HG03108 (cell line): ENCODE results near the gene PDE11A.

Experiments used
- ATAC-seq: cut with Tn5 transposase; IDR thresholded peaks from one replicate; pipeline ENCODE4 v1.9.1; 2021; ENCODE audit warnings: moderate library complexity; ENCODE audit not compliant: unreplicated experiment

PDE11A gene

DNA sequence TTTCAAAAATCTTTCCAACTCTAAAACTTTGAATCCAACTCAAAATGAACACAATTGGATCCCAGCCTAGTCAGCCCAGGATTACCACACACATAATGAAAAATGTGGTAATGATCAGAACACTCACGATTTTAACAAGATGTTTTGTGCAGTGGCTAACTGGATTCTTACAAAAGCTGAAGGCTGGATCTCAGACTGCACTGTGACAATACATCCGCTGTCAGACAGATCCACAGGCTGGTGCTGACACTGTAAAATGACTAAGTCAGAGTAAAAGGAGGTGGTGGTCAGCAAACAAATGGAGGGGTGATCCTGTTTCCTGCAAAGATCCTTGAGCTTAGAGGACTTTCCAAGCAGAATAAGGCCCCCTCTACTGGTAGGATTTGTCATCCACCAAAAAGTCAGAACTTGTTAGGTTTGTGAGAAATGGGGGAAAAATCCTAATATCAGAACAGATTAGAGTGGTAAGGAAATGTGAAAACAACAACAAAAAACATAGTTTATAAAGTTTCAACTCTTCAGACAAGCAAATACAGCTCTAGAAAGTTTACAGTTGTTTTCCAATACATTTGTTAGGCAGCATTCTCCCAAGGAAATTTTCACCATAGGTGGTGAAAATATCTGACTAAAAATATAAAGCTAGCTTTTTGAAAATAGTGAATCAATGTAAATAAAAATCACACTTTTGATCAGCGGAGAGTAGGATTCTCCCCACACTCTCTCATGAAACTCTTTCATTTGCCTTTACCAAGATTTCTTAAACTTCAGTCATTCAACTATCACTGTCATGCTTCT, 468.1 kb downstream of the PDE11A start:
- no peak for ATAC-seq

DNA sequence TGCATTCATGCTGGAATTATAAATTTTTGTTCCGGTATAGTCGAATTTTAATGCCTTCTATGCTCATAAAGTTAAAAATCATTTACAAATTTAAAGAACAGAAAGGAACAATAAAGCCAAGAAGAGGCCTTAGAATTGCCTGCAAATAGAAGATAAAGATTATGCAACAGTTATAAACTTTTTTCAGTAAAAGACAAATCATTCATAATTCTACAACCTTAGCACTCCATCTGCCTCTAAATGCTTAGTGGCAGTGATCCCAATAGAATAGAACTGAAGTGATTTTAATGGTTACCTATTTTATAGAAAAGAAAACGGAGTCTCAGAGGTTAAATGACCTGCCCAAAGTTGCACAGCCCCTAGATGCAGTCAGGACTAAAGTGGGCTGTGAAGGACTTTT, 468.8 kb downstream of the PDE11A start:
- ATAC-seq = no peak

DNA sequence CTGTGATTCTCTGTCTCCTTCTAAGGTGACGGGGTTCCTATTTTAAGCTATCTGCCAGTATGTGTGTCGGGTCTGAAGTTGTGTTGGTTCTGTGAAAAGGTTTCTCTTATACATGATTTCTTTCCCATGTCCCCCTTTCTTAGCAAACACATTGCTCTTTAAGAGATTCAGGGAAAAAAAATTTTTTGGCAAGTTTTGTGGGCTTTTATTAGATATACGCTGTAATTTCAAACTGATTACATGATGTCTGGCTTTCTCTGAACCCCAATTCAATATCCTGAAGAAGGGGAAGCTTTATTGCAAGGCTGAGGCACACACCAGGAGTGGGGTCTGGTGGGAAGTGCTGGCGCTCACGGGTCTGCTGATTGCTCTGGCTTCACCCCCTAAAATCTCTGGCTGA, 469.4 kb downstream of the PDE11A start:
- ATAC-seq = no peak

DNA sequence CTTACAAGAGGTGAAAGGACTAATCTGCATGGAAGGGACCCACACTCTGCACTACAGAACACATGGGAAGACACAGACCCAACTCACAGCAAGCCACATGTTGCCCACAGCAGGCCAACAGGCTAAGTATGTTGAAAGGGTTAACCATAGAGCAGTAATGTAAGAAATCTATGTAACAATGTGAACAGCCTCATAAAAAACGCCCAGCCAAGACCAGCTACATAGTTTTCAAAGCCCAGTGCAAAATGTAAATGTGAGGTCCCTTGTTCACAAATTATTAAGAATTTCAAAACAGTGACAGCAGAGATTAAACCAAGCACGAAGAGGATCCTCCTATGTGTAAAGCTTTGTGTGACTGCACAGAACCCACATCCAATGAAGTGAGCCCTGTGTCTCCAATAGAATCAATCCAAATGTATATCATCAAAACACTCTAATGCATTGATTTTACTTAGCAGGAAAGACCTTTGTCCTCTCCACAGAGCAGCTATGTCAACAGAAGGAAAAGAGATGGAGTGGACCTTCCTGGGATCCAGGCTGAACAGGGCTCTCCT, 469.9 kb downstream of the PDE11A start:
- ATAC-seq = no peak

DNA sequence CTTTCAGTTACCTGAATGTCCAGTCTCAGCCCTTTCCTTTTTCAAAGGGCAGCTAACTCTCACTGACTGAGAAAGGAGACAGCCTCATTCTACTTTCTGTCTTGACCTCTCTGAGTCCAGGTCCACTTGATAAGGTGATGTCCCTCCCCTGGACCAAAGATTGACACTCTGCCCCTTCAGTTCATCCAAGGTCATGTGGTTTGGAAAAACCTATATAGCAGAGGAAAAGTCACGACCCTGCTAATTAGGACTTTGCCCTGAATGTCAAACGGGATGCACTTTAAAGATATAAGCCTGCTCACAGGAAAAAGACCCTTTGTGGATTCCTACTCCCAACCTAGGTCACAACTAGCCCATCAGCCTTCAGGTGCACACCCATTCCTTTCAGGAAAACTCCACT, 471.7 kb downstream of the PDE11A start:
- ATAC-seq = no peak

DNA sequence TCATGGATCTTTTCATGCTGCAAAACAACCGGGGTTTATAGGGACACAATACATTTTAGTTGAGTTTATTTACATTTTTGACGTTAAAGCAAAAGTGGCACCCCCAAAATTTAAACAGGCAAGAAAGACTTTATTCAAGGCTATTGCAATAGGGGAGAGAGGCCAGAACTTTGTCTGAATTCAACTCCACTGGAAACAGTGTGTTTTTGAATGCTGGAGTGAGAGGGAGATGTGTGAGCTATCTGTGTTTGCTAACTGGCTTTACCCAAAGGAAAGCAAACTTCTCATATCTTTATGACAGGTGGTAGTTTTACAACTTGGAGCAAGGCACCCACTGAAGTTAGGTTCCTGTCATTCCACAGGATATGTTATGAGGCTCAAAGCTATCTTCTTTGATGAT, 472.6 kb downstream of the PDE11A start:
- no peak for ATAC-seq

DNA sequence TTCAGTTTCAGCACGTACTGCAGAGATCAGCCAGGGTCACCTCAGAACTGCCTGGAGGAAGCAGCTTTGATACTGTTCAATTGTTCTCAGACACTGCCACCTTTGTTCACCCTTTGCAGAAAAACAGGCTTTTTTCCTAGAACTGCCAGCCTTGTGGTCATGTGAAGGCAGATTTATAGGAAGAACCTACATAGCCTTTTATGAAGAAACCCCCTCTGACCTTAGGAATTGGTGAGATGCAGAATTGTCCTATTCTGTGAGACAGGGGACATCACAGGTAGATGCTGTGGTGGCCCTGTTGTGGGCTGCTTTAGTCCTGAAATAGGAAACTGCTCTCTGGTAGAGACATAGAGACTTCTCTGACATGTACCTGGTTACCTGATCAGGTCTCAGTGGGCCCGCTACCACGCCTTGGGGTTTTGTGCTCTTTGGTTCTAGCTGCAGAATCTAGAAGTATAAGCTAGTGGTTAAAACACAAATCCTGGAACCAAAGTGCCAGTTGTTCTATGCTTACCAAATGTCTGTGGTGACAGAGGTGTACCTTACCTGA, 473.4 kb downstream of the PDE11A start:
- ATAC-seq = no peak

DNA sequence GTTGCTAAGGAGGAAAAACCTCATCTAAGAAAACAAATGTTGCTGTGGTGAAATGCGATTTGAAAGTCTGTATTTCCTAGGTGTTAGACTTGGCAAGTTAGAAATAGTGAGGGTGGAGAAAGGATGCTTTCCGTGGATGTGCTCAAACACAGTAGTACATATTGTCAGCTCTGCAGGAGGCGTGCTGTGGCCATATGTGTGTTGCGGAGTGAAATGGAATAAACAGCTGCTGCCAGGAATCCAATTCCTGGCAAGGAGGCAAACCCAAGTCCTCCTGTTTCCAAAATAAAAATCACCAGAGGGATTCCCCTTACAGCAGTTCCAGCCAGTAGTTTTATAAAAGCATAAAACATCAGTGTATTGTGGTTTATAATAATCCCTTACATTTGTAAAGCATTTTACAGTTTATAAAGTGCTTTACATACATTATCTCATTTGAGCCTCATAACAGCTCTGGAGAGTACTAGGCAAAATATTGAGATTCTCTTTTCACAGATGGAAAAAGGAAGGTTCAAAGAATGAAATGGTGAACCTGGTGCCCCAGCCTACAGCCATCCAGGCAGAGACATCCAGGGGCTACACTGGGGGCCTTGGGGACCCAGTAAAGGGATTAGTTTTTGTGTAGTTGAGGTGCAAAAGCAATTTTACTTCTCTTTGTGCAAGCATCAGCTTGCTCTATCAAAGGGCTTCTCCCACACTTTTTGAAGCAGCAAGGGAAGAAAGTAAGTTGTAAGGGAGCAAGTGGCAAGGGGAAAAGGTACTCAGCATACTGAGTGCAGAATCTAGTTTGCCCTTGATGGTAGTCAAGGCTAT, 474.0 kb downstream of the PDE11A start:
- ATAC-seq = no peak

DNA sequence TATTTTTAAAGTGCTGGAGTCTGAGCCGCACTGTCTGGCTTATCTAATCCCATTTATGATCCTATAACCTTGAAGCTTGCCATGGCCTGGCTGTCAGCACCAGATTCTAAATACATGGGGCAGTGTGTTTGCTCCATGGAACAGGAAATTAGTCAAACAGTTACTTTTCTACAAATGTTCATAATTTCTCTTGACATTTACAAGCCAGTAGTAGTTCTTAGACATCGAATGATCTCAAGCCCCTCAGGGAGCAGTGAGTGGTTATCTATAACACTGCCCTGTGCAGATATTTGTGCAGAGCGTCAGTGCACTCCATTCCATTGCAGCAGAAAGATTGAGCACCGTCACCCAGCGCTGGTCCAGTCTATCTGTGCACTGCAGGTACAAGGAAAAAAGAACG, 474.8 kb downstream of the PDE11A start:
- no peak for ATAC-seq

DNA sequence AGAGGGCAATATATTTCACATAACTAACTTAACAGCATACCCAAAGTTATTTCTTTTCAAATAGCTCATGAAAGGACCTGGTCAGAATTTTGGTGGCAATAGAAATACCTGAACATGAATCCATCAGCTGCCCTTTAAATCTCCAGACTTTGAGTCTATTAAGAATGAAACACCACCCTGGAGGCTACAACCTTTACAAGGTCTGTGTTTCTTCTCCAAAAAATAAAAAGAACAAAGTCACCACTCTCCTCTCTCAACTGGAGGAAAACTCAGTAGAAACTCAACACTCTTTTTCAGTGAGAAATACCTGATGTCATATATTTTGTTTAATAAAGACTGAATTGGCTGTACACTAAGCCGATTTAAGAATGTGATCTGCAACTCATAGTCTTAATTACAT, 475.7 kb downstream of the PDE11A start:
- ATAC-seq = no peak

DNA sequence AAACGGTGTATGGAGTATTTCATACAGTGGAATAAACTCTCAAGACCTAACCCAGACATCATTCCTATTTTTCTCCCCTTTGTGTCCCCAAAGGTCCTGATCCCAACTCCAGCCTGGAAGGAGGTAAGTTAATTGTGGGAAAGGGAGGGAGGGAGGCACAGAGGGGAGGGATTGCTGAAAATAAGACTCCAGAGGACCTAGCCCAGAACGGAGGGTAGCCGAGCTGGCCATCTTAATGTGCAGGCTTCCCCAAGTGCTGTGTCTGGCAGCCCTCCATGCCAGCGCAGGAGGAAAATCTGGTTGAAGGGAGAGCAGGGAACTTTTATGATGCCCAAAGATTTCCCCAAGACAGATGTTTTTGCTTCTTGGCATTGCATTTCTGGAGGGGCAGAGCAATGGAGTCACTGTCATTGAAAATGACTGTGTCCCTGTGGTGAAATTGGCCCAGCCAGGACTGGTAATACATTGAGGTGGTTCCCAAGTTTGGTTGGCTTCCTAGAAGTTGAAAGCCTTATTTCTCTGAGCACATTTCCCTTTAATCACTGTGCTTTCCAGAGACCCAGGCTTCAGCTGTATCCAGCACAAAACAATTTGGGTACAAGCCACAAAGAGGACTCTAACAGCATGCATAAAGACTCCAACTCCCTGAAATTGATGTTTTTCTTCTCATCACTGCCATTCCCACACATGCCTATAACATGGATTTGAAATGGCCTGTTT, 477.3 kb downstream of the PDE11A start:
- no peak for ATAC-seq

DNA sequence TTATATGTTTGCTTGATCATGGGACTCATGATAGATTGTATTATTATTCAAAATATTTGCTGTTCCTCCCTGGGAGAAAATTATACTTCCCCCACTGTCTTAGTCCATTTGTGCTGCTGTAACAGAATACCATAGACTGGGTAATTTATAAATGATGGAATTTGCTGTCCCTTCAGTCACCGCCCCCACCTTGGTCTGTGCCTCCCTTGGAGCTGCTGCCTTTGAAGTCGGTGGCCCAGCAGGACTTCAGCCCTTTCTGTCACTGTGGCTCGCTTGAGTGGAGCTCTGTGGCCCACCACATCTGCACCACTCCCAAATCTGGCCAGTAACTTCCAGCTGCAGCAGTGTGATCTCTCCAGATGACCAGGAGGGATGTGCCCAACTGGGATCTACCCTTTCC, 479.2 kb downstream of the PDE11A start:
- ATAC-seq = no peak

DNA sequence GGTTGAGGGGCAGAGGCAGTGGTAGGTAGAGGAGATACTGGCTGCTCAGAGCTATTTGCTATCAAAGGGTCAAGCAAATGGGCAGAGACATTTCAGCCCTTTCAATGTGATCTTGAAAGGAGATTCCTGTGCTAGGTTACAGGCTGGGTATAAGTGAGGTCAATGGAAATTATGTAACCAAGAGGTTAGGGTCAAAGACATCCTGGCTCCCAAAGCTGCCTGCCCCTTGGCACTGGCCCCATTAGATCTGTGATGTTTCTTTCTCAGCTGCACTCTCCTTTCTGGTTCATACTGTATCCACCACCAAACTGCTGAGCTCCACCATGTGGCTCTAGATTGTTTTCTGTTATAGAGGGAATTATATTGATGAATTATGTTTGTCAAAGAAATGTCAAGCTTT, 479.6 kb downstream of the PDE11A start:
- no peak for ATAC-seq

DNA sequence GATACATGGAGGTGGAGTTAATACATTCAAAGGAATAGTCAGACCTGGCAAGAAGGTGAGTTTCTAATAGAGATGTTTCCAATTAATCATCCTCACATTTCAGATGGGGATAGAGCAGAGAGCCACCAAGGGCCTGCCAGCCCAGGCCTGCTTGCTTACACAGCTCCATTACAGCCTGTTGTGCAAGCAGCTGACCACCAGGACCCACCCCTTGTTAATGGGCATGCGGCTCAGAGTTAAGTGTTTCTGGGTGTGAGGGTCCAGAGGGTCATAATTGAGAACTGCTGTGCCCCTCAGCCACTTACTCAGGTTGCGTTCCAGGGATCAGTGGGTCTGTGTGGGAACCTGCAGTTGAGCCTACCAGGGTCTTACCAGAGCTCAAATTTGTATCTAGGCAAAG, 480.2 kb downstream of the PDE11A start:
- no peak for ATAC-seq

DNA sequence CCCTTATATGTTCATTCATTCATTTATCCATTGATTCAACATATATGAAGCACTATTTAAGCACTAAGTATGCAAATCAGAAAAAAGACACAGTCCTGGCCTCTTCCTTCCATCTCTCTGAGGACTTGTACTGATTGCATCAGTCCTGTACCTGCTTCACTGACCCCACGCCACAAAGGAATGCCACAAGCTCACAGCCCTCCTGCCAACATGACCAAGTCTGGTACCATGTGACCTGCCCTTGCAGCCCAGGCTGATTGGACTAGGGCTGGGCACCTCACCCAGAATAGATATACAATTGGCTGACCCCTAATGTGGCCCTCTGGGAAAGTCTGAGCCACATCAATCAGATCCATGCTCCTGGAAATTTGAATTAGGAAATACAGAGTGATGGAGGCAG, 483.4 kb downstream of the PDE11A start:
- ATAC-seq = no peak

DNA sequence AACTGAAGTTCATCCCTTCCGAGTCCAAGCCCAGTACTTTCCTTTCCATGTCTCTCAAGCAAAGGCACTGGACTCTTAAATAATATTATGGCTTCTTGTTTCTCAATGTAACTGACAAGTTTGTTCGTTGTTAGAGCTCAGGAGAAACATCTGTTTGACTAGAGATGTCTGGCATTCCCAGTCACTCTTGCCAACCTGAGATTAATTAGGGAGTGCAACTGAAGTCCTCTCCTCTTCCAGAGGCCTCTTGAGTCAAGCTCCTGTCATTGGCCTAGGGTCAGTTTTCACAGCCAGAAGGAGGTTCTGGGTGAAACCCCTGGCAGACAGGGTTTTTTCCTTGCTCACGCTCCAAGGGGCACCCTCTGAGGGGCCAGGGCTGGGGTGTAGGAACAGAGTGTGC, 483.9 kb downstream of the PDE11A start:
- ATAC-seq = no peak

DNA sequence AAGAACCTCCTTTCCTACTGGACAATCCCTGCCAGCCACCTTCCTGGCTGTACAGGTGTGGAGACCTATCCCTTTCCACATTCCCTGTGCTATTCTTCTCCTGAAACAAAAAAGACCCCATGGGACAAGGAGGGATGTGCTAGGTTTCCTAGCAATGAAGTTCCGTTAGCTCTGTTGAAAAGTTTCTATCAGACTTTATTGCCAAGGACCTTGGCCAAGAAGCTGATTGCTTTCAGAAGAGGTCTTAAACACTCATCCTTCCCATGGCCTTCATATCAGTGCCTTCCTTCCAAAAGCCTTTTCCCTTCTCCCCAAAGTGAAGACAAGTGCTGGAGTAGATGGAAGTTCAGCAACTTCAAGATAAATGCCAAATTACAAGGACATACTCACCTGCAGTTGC, 485.2 kb downstream of the PDE11A start:
- ATAC-seq = no peak

DNA sequence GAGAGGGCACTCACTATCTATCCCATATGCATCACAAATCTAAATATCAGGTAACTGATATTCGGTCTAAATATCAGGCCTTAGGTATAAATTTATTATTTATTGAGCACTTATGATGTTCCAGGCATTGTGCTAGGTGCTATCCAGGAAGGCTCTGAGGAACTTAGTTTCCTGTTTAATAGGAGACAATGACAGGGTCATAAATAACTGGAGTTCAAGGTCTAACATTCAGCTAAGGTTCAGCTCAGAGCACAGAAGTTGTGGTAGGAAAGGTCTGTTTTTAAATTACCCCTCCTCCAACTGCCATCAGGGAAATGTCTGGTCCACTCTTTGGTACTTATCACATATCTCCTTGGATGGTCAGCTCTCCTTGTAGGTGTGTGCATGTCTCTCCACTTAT, 486.4 kb downstream of the PDE11A start:
- no peak for ATAC-seq

DNA sequence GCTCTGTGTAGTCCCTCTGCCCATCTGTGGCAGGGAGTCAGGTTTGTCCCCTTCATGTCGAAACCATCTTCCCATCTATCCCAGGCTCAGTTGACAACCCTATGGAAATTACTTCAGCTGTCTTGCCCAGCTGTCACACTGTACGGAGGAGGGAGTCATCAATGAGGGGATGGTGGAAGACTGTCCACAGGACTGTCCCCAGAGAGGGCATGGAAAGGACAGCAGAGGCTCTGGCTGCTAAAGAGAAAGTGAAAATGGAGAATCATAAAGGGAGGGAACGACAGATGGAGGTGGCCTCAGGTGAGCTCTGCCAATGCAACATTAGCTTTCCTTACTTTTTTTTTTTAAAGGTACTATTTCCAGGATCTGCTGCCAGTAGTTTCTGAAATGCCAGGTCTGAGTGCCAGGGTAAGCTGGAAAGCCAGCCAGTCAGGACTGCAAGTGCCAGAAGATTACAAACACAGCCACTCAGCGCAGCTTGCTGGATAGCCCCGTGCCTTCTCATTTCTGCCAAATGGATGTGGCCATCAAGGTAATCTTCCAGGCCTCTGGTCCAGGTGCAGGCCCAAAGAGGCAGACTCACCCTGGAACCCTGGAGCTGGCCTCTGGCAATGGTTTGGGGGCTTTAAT, 487.2 kb downstream of the PDE11A start:
- ATAC-seq = no peak

DNA sequence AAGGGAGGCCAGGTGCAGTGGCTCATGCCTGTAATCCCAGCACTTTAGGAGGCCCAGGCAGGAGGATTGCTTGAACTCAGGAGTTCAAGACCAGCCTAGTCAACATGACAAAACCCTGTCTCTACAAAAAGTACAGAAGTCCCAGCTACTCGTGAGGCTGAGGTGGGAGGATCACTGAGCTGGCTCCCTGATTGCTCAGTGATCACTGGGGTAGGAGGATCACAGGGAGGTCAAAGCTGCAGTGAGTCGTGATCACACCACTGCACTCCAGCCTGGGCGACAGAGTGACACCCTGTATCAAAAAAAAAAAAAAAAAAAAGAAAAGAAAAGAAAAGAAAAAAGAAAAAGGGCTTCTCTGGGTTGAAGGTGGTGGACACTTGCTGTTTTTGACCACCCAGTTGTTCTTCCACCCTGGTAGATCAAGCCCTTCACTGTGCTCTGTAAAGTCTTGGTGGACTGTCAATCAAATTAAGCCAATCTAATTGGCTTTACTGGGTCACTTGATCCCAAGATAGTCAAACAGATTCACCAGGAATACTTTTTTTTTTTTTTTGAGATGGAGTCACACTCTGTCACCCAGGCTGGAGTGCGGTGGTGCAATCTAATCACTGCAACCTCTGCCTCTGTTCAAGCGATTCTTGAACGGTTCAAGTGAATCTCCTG, 488.4 kb downstream of the PDE11A start:
- ATAC-seq = no peak
